GM12878 (cell line): Measurements from ENCODE around the gene ISG20.

Experiments
- ATF3 ChIP-seq: IDR thresholded peaks from 2 replicates; pipeline ENCODE4 v1.6.1; 2011; ENCODE audit warnings: low read depth, mild to moderate bottlenecking, low read length, moderate library complexity, borderline replicate concordance; ENCODE audit errors: extremely low read depth
- E2F4 ChIP-seq: IDR thresholded peaks from 2 replicates; pipeline ENCODE4 v1.6.1; 2012; ENCODE audit warnings: low read depth, low read length, improper control_type of control experiment
- FOXK2 ChIP-seq: fragments of 450-650 bp; IDR thresholded peaks from 2 replicates; pipeline ENCODE4 v1.6.1; 2017; ENCODE audit warnings: mild to moderate bottlenecking, moderate library complexity
- HCFC1 ChIP-seq: fragments of 150-350 bp; IDR thresholded peaks from 2 replicates; pipeline ENCODE4 v1.6.1; 2014; ENCODE audit warnings: low read length
- JUND ChIP-seq: IDR thresholded peaks from 2 replicates; pipeline ENCODE4 v1.6.1; 2012; ENCODE audit warnings: low read depth, mild to moderate bottlenecking, low read length, improper control_type of control experiment, moderate library complexity
- MXI1 ChIP-seq: fragments of 150-350 bp; IDR thresholded peaks from 2 replicates; pipeline ENCODE4 v1.6.1; 2011; ENCODE audit warnings: low read depth, mild to moderate bottlenecking, inconsistent platforms, low read length, improper control_type of control experiment
- NR2C2 ChIP-seq: IDR thresholded peaks from 2 replicates; pipeline ENCODE4 v1.6.1; 2011; ENCODE audit warnings: borderline replicate concordance, low read depth; ENCODE audit not compliant: control insufficient read depth, insufficient read length
- NR2F1 ChIP-seq: fragments of 450-650 bp; conservative IDR thresholded peaks from 2 replicates; pipeline ENCODE4 v1.6.1; 2017; ENCODE audit warnings: mild to moderate bottlenecking
- NRF1 ChIP-seq: conservative IDR thresholded peaks from 2 replicates; pipeline ENCODE4 v1.6.1; 2011; ENCODE audit warnings: mild to moderate bottlenecking, low read depth, low read length, improper control_type of control experiment
- SIN3A ChIP-seq: IDR thresholded peaks from 2 replicates; pipeline ENCODE4 v1.6.1; 2012; ENCODE audit warnings: low read depth, low read length, improper control_type of control experiment
- ZNF24 ChIP-seq: fragments of 450-650 bp; IDR thresholded peaks from 2 replicates; pipeline ENCODE4 v1.6.1; 2017; ENCODE audit warnings: antibody characterized with exemption, mild to moderate bottlenecking
- TF ChIP-seq, protein P1 (sequence below): IDR thresholded peaks from 2 replicates; pipeline ENCODE4 v1.6.1; 2012; ENCODE audit warnings: mild to moderate bottlenecking, low read depth, low read length
- TF ChIP-seq, protein P2 (sequence below), 3 experiments: IDR thresholded peaks in 2 of 3; conservative IDR thresholded peaks in 1 of 3; 2 replicates each; pipeline ENCODE4 v1.5.1; 2011; ENCODE audit warnings: low read depth in 3 of 3, low read length in 3 of 3, mild to moderate bottlenecking in 3 of 3, control low read depth in 2 of 3, moderate library complexity in 2 of 3, inconsistent platforms in 1 of 3, mixed read lengths in 1 of 3; ENCODE audit not compliant: control insufficient read depth in 2 of 3, insufficient read depth in 1 of 3; ENCODE audit errors: extremely low read depth in 1 of 3

DNA sequence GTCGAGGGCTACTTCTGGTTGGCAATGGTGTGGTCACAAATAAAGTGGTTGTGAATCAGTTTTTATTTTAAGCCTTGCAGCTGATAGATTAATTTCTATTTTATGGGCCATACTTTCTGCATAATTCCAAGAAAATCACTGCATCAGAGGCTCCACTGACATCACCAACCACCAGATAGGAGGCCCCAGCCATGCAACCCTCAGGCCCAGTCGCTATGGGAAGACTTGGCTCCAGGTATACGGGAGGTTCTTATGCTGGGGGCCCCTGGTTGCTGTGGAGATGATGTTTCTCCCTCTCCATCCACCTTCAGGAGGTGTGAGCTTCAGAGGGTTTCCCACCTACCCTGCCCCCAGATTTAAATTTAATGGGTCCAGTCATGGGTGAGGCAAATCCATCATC lies 57.4 kb downstream of the ISG20 start:
- TF ChIP-seq MXI1 = no peak
- TF ChIP-seq NRF1 = no peak
- TF ChIP-seq, protein P1, sequence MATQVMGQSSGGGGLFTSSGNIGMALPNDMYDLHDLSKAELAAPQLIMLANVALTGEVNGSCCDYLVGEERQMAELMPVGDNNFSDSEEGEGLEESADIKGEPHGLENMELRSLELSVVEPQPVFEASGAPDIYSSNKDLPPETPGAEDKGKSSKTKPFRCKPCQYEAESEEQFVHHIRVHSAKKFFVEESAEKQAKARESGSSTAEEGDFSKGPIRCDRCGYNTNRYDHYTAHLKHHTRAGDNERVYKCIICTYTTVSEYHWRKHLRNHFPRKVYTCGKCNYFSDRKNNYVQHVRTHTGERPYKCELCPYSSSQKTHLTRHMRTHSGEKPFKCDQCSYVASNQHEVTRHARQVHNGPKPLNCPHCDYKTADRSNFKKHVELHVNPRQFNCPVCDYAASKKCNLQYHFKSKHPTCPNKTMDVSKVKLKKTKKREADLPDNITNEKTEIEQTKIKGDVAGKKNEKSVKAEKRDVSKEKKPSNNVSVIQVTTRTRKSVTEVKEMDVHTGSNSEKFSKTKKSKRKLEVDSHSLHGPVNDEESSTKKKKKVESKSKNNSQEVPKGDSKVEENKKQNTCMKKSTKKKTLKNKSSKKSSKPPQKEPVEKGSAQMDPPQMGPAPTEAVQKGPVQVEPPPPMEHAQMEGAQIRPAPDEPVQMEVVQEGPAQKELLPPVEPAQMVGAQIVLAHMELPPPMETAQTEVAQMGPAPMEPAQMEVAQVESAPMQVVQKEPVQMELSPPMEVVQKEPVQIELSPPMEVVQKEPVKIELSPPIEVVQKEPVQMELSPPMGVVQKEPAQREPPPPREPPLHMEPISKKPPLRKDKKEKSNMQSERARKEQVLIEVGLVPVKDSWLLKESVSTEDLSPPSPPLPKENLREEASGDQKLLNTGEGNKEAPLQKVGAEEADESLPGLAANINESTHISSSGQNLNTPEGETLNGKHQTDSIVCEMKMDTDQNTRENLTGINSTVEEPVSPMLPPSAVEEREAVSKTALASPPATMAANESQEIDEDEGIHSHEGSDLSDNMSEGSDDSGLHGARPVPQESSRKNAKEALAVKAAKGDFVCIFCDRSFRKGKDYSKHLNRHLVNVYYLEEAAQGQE = no peak
- TF ChIP-seq JUND = no peak
- no peak for TF ChIP-seq ATF3
- no peak for TF ChIP-seq ZNF24
- TF ChIP-seq, protein P2, sequence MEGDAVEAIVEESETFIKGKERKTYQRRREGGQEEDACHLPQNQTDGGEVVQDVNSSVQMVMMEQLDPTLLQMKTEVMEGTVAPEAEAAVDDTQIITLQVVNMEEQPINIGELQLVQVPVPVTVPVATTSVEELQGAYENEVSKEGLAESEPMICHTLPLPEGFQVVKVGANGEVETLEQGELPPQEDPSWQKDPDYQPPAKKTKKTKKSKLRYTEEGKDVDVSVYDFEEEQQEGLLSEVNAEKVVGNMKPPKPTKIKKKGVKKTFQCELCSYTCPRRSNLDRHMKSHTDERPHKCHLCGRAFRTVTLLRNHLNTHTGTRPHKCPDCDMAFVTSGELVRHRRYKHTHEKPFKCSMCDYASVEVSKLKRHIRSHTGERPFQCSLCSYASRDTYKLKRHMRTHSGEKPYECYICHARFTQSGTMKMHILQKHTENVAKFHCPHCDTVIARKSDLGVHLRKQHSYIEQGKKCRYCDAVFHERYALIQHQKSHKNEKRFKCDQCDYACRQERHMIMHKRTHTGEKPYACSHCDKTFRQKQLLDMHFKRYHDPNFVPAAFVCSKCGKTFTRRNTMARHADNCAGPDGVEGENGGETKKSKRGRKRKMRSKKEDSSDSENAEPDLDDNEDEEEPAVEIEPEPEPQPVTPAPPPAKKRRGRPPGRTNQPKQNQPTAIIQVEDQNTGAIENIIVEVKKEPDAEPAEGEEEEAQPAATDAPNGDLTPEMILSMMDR (IDR thresholded peaks at IDR 0.05 in 2 of 3, conservative IDR thresholded peaks at IDR 0.05 in 1 of 3; ENCODE audit: control insufficient read depth in 2 of 3, extremely low read depth in 1 of 3, insufficient read depth in 1 of 3, low read depth in 3 of 3, low read length in 3 of 3) = no peak
- TF ChIP-seq E2F4 = no peak
- TF ChIP-seq SIN3A = no peak
- no peak for TF ChIP-seq NR2C2
- TF ChIP-seq FOXK2 = no peak
- TF ChIP-seq HCFC1 = no peak
- TF ChIP-seq NR2F1 = no peak
